Measurements from ENCODE around the gene SHISA5.

- TF ChIP-seq, protein P1, sequence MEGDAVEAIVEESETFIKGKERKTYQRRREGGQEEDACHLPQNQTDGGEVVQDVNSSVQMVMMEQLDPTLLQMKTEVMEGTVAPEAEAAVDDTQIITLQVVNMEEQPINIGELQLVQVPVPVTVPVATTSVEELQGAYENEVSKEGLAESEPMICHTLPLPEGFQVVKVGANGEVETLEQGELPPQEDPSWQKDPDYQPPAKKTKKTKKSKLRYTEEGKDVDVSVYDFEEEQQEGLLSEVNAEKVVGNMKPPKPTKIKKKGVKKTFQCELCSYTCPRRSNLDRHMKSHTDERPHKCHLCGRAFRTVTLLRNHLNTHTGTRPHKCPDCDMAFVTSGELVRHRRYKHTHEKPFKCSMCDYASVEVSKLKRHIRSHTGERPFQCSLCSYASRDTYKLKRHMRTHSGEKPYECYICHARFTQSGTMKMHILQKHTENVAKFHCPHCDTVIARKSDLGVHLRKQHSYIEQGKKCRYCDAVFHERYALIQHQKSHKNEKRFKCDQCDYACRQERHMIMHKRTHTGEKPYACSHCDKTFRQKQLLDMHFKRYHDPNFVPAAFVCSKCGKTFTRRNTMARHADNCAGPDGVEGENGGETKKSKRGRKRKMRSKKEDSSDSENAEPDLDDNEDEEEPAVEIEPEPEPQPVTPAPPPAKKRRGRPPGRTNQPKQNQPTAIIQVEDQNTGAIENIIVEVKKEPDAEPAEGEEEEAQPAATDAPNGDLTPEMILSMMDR (IDR thresholded peaks at IDR 0.05; ENCODE audit: poor library complexity): no peak
- TF ChIP-seq EZH2 (IDR thresholded peaks at IDR 0.05; ENCODE audit: borderline replicate concordance) (no peak), EZH2phosphoT487 (IDR thresholded peaks at IDR 0.05; ENCODE audit: low read depth, severe bottlenecking, unreplicated experiment) (no peak)
Observed at GRCh38 chr3:48467473-48468267, 36.3 kb downstream of the SHISA5 start.
